ENCODE measurements around the gene ZBTB33.

The ZBTB33 gene

GRCh38 chrX:120250522-120251271, at the start of gene ZBTB33:
TSS of gene ZBTB33 (plus strand) at chrX:120250812. CDS start at chrX:120253416, 2,604 bp downstream.
- DNase-seq (ENCODE audit: low read depth), result peak; percentile 78

GRCh38 chrX:120200851-120201250, 49.8 kb upstream of the ZBTB33 start:
- no peak for DNase-seq (ENCODE audit: low read depth)

- no peak for DNase-seq (ENCODE audit: low read depth)
Measured at GRCh38 chrX:120205816-120206753, 44.5 kb upstream of the ZBTB33 start.

GRCh38 chrX:120207009-120207605, 43.5 kb upstream of the ZBTB33 start:
- DNase-seq (ENCODE audit: low read depth), result no peak

GRCh38 chrX:120213438-120214265, 37.0 kb upstream of the ZBTB33 start:
- peak; percentile 40 for DNase-seq (ENCODE audit: low read depth)

- DNase-seq (ENCODE audit: low read depth), result no peak
Measured at GRCh38 chrX:120223374-120223773, 27.2 kb upstream of the ZBTB33 start.

- DNase-seq (ENCODE audit: low read depth), result no peak
Measured at GRCh38 chrX:120224388-120224787, 26.2 kb upstream of the ZBTB33 start.

GRCh38 chrX:120228187-120228908, 22.3 kb upstream of the ZBTB33 start:
- no peak for DNase-seq (ENCODE audit: low read depth)

- no peak for DNase-seq (ENCODE audit: low read depth)
Measured at GRCh38 chrX:120235284-120235683, 15.3 kb upstream of the ZBTB33 start.

- DNase-seq (ENCODE audit: low read depth), result no peak
Measured at GRCh38 chrX:120236687-120237479, 13.7 kb upstream of the ZBTB33 start.

- no peak for DNase-seq (ENCODE audit: low read depth)
Measured at GRCh38 chrX:120238933-120239332, 11.7 kb upstream of the ZBTB33 start.

- no peak for DNase-seq (ENCODE audit: low read depth)
Measured at GRCh38 chrX:120242813-120243212, 7.8 kb upstream of the ZBTB33 start.

GRCh38 chrX:120244395-120244734, 6.2 kb upstream of the ZBTB33 start:
- no peak for DNase-seq (ENCODE audit: low read depth)

GRCh38 chrX:120244735-120245498, 5.7 kb upstream of the ZBTB33 start:
- DNase-seq (ENCODE audit: low read depth), result peak; percentile 45

- no peak for DNase-seq (ENCODE audit: low read depth)
Measured at GRCh38 chrX:120251471-120252011, 929 bp downstream of the ZBTB33 start.

- DNase-seq (ENCODE audit: low read depth), result no peak
Measured at GRCh38 chrX:120253784-120254183, 3.2 kb downstream of the ZBTB33 start.

- no peak for DNase-seq (ENCODE audit: low read depth)
Measured at GRCh38 chrX:120260369-120260768, 9.8 kb downstream of the ZBTB33 start.

GRCh38 chrX:120262859-120263708, 12.5 kb downstream of the ZBTB33 start:
- no peak for DNase-seq (ENCODE audit: low read depth)
